SU-DHL-6 (cell line): ENCODE data around the gene SMURF2.

Source experiments
- EZH2phosphoT487 ChIP-seq: fragments of 200-600 bp; sonication (generic), shearing (Covaris generic); conservative IDR thresholded peaks from 2 replicates; pipeline ENCODE4 v1.6.1; 2018; ENCODE audit warnings: mild to moderate bottlenecking, antibody characterized with exemption, low read length, moderate library complexity, mixed read lengths
- TF ChIP-seq, protein P1 (sequence below): fragments of 200-600 bp; sonication (generic); IDR thresholded peaks from one replicate; pipeline ENCODE4 v1.5.1; 2017; ENCODE audit warnings: antibody characterized with exemption, mild to moderate bottlenecking, low read length, moderate library complexity; ENCODE audit not compliant: insufficient read depth, poor library complexity, severe bottlenecking

- TF ChIP-seq, protein P1, sequence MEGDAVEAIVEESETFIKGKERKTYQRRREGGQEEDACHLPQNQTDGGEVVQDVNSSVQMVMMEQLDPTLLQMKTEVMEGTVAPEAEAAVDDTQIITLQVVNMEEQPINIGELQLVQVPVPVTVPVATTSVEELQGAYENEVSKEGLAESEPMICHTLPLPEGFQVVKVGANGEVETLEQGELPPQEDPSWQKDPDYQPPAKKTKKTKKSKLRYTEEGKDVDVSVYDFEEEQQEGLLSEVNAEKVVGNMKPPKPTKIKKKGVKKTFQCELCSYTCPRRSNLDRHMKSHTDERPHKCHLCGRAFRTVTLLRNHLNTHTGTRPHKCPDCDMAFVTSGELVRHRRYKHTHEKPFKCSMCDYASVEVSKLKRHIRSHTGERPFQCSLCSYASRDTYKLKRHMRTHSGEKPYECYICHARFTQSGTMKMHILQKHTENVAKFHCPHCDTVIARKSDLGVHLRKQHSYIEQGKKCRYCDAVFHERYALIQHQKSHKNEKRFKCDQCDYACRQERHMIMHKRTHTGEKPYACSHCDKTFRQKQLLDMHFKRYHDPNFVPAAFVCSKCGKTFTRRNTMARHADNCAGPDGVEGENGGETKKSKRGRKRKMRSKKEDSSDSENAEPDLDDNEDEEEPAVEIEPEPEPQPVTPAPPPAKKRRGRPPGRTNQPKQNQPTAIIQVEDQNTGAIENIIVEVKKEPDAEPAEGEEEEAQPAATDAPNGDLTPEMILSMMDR: no peak
- no peak for TF ChIP-seq EZH2phosphoT487
These were observed 165.7 kb downstream of the SMURF2 start for GRCh38 chr17:64496348-64496785.
